ENCODE measurements around the gene TK2.
"Not testable (repeated sequence)": the region's sequence is repeated elsewhere in the genome, so short reads cannot be mapped to it uniquely, and the experiment has no call there.

The TK2 gene

GRCh38 chr16:66549284-66550131 is at the start of gene TK2:
TSS of gene TK2 (minus strand) at chr16:66550122. CDS start at chr16:66550061, 61 bp downstream.
- intact Hi-C loops (cut with DNase I): loop anchor here (2.0 kb wide), 1 partner anchor 33 kb away; no protein-coding TSS in a partner anchor
- peak; percentile 27 to 84 (median 65) for DNase-seq

DNA sequence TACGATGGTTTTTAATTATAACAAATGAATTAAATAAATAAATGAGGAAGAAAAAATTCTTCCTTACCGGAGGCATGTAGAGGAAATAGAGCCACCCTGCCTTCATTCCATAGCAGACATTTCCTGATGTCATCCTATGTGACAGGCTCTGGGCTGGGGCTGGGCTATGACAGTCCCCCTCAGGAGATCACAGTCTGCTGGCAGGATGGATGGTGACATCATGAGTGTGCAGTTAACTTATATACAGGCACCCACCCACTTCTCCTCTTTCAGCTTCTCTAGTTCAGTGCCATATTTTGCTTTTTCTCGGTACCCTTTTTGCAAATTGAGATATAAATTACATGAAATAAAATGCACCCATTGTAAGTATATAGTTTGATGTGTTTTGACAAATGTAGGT is 48.2 kb upstream of the TK2 start:
- DNase-seq: no peak
- intact Hi-C loops (cut with DNase I): no loop called here

GRCh38 chr16:66596986-66597848 is 47.3 kb upstream of the TK2 start:
- intact Hi-C loops (cut with DNase I): no loop called here
- no peak for DNase-seq

DNA sequence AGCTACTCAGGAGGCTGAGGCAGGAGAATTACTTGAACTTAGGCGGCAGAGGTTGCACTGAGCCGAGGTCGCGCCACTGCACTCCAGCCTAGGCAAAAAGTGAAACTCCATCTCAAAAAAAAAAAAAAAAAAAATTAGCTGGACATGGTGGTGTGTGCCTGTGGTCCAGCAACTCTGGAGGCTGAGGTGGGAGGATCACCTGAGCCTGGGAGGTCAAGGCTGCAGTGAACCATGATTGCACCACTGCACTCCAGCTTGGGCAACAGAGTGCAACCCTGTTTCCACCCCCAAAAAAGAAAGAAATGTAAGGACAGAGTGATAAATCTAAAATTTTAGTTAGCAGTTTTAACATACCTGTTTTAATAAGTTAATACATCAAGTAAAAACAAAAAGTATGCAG is 46.6 kb upstream of the TK2 start:
- intact Hi-C loops (cut with DNase I); DNase-seq: not testable (repeated sequence)

GRCh38 chr16:66594739-66595138 is 44.8 kb upstream of the TK2 start:
- intact Hi-C loops (cut with DNase I): no loop called here

GRCh38 chr16:66592814-66593213 is 42.9 kb upstream of the TK2 start:
- no peak for DNase-seq
- intact Hi-C loops (cut with DNase I): no loop called here

More at GRCh38 chr16:66594739-66595138, 44.8 kb upstream of the TK2 start:
- DNase-seq: no peak

DNA sequence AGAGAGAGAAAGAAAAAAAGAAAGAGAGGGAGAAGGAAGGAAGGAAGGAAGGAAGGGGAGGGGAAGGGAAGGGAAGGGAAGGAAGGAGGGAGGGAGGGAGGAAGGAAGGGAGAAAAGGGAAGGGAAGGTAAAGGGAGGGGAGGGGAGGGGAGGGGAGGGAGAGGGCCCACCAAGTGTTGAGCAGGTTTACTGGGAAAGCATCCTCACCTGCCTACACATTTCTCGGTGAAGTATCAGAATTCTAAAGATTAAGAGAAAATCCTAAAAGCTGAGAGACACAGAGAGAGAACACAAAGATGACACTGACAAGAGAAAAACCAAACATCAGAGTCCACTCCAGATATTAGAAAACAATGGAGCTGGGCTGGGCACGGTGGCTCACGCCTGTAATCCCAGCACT is 42.3 kb upstream of the TK2 start:
- intact Hi-C loops (cut with DNase I): no loop called here
- DNase-seq: no peak

DNA sequence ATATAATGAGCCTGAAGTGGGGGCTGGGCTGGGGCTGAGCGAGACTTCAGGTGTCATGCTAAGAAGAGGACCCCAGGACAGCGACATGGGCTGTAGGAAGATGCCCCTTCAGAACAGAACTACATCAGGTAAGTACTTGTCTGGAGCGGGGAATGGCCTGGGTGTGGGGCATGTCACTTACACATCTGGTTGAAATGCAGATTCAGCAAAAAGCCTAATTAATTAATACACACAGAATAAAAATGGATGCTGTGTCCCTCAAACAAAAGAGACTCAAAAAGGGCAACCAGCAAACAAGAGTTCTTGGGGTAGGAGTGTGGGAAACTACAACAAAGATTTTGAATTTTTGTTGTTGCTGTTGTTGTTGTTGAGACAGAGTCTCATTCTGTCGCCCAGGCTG is 41.1 kb upstream of the TK2 start:
- DNase-seq: no peak
- intact Hi-C loops (cut with DNase I): no loop called here

GRCh38 chr16:66590322-66590721 is 40.4 kb upstream of the TK2 start:
- no peak for DNase-seq
- intact Hi-C loops (cut with DNase I): no loop called here

DNA sequence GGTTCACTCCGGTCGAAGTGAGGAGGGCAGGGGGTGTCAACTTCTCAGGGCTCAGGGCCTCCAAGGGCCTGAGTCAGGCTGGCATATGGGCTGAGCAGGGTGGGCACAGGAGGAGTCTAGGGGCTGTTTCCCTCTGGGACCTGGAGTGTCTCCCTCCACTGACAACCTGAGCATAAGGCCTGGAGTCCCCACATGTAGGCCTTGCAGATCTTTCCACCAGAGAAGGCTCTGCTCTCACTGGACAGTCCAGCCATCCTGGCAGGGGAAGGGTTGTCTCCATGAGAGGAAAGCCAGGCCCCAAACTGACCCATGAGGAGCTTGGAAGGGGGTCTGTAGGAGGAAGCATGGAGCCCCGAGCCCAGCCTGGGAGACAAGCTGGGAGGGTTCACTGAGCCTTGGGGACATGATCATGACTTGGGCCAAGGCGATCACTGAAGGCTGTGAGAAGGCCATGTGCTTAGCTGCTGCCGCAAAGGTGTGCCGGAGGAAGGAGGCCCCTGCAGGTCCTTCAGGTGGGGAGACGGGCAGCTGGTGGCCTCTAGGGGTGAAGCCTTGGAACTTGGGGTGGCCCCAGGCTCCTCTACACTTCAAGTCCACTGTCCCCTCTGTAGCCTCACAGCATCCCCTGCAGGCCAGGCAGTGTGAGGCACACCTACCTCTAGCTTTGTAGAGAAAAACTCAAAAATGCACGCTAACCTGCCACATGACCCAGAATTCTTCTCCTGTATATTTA is 39.2 kb upstream of the TK2 start:
- intact Hi-C loops (cut with DNase I): no loop called here
- DNase-seq: peak in 26 of 42 donors; percentile 23 to 61 (median 40)

DNA sequence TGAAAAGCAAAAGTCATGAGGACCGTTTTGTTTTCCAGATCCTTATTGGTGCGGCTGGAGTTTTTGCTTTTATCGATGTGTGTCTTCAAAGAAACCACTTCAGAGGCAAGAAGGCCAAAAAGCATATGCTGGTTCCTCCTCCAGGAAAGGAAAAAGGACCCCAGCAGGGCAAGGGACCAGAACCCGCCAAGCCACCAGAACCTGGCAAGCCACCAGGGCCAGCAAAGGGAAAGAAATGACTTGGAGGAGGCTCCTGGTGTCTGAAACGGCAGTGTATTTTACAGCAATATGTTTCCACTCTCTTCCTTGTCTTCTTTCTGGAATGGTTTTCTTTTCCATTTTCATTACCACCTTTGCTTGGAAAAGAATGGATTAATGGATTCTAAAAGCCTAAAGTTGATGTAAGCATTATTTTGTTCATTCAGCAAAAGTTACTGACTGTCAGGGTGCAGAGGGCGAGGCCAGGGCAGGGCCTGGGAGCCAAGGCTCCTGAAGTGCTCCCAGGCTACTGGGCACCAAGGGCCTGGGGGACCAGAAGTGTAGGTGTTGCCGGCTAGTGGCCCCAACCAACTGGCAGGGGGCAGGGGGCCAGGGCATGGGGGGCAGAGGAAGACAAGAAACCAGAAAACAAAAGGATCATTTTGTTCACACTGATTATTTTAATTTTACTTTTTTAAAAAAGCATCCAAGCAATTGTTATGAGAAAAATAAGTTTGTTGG is 38.1 kb upstream of the TK2 start:
- peak in 5 of 42 donors; percentile 25 to 60 (median 38) for DNase-seq
- intact Hi-C loops (cut with DNase I): no loop called here

- peak in 2 of 42 donors; percentile 24 to 44 for DNase-seq
- intact Hi-C loops (cut with DNase I): no loop called here
Measured at GRCh38 chr16:66585481-66586239, 35.7 kb upstream of the TK2 start.

DNA sequence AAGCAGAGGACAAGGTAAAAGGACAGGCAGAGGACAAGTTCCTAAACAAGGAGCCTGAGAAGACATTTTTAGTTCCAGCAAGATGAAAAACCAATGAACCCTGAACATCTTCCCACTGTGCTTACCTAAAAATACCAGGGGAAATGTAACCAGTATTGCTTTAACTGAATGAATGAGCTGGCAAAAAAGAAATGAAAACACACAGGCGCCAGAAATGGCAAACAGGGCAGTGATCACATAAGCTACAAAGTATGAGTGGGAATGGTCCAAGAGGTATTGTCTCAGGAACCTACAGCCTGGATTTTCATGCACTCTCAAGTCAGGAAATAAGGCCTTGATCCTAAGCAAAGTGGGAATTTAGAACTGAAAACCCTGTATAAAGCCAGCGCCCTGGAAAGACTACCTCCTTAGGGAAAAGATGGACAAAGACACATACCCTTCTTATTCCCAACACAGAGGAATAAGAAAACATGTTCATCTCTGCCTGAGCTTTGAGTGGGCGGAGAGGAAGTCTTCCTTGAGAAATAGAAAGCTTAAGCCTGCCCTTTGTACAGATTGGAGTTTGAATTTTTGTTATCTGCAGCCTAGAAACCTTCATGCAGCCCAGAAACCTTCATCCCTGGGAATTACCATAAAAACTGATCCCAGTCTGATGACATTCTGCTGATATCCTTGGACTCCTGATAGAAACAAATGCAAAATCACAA is 31.5 kb upstream of the TK2 start:
- DNase-seq: no peak
- intact Hi-C loops (cut with DNase I): no loop called here

- DNase-seq: no peak
- intact Hi-C loops (cut with DNase I): no loop called here
Measured at GRCh38 chr16:66580605-66581209, 30.8 kb upstream of the TK2 start.

DNA sequence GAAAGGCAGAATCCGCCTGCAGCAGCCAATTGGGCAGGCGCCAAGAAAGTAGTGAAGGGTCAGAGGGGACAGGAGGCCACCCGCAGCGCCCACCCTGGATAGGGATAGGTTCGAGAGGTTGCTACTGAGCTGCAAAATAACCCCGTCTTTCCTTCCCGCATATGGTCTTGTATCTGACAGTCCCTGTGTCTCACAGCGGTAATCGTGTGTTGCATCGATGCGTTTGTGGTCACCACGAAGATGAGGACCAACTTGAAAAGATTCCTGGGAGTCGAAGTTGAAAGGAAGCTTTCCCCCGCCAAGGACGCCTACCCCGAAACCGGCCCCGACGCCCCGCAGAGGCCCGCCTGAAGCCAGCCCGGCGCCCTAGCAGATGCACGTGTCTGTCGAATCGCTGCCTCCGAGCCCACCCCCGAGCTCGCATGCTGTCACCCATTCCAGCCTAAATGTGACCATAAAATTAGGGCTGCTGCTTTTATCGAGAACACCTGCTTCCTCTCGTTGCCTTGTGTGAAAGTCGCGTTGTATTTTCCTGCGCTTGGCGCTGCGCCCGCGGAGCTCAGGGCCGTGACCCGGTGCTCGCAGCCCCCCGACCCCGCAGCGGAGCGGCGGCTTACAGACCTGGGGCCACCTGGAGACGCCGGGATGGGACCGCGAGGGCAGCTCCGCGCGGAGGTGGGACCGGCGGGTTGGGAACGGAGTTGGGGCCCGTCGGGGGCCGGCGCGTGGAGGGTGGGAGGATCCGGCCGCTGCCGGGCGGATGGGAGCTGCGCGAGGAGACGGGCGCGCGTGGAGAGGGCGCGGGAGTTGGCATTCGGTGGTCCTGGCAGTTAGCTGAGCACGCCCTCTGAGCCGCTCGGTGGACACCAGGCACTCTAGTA is 29.0 kb upstream of the TK2 start, which contains the start of gene CMTM2:
Gene CMTM2 (plus strand): TSS at position 813 of the 881 bp plus-strand sequence. CDS start 145 bp downstream, outside the sequence.
- DNase-seq: peak in 2 of 42 donors; percentile 36 to 38
- intact Hi-C loops (cut with DNase I): no loop called here

- intact Hi-C loops (cut with DNase I): no loop called here
- no peak for DNase-seq
Measured at GRCh38 chr16:66576296-66576695, 26.4 kb upstream of the TK2 start.

Measured in head of caudate nucleus (tissue), 42 donors.